ENCODE results near the gene NHSL1.

NHSL1 gene

GRCh38 chr6:138450445-138450844, 48.8 kb downstream of the NHSL1 start:
- H3K4me3 ChIP-seq (ENCODE audit: low read depth in 1 of 2, low read length in 2 of 2), result no peak overlapping the region
- peaks cover 0 to 10% of the 10 kb centered on the region in 2 donors for H3K36me3 ChIP-seq (ENCODE audit: control insufficient read depth in 1 of 2, insufficient read depth in 2 of 2, low read length in 2 of 2)
- no peak overlapping the region for H3K27ac ChIP-seq (ENCODE audit: low read depth, low read length)
- no peak overlapping the region for H3K9ac ChIP-seq (ENCODE audit: low read depth in 1 of 2, low read length in 2 of 2)
- H3K27me3 ChIP-seq (ENCODE audit: control insufficient read depth in 1 of 2, insufficient read depth in 2 of 2, low read length in 2 of 2), result no peaks in the 10 kb centered on the region
- no peaks in the 10 kb centered on the region for H3K9me3 ChIP-seq (ENCODE audit: control insufficient read depth in 1 of 2, low read length in 2 of 2)
- H3K4me1 ChIP-seq (ENCODE audit: control insufficient read depth in 1 of 2, insufficient read depth in 2 of 2, low read length in 2 of 2), result peaks cover 7 to 22% of the 10 kb centered on the region in 2 donors

GRCh38 chr6:138446821-138447220, 52.5 kb downstream of the NHSL1 start:
- no peak overlapping the region for H3K4me3 ChIP-seq (ENCODE audit: low read depth in 1 of 2, low read length in 2 of 2)
- H3K9ac ChIP-seq (ENCODE audit: low read depth in 1 of 2, low read length in 2 of 2), result no peak overlapping the region
- no peaks in the 10 kb centered on the region for H3K9me3 ChIP-seq (ENCODE audit: control insufficient read depth in 1 of 2, low read length in 2 of 2)
- H3K27me3 ChIP-seq (ENCODE audit: control insufficient read depth in 1 of 2, insufficient read depth in 2 of 2, low read length in 2 of 2), result no peaks in the 10 kb centered on the region
- H3K27ac ChIP-seq (ENCODE audit: low read depth, low read length), result no peak overlapping the region
- H3K4me1 ChIP-seq (ENCODE audit: control insufficient read depth in 1 of 2, insufficient read depth in 2 of 2, low read length in 2 of 2), result peaks cover 9 to 18% of the 10 kb centered on the region in 2 donors
- peaks cover 7 to 17% of the 10 kb centered on the region in 2 donors for H3K36me3 ChIP-seq (ENCODE audit: control insufficient read depth in 1 of 2, insufficient read depth in 2 of 2, low read length in 2 of 2)

GRCh38 chr6:138443979-138444378, 55.3 kb downstream of the NHSL1 start:
- Histone ChIP-seq H3K27me3 (ENCODE audit: control insufficient read depth in 1 of 2, insufficient read depth in 2 of 2, low read length in 2 of 2) (no peaks in the 10 kb centered on the region), H3K4me3 (ENCODE audit: low read depth in 1 of 2, low read length in 2 of 2) (no peak overlapping the region), H3K9ac (ENCODE audit: low read depth in 1 of 2, low read length in 2 of 2) (no peak overlapping the region), H3K27ac (ENCODE audit: low read depth, low read length) (no peak overlapping the region), H3K4me1 (ENCODE audit: control insufficient read depth in 1 of 2, insufficient read depth in 2 of 2, low read length in 2 of 2) (peaks cover 10 to 35% of the 10 kb centered on the region in 2 donors), H3K36me3 (ENCODE audit: control insufficient read depth in 1 of 2, insufficient read depth in 2 of 2, low read length in 2 of 2) (peaks cover 15 to 38% of the 10 kb centered on the region in 2 donors), H3K9me3 (ENCODE audit: control insufficient read depth in 1 of 2, low read length in 2 of 2) (no peaks in the 10 kb centered on the region)

GRCh38 chr6:138442663-138443062, 56.6 kb downstream of the NHSL1 start:
- no peak overlapping the region for H3K27ac ChIP-seq (ENCODE audit: low read depth, low read length)
- peaks cover 15 to 38% of the 10 kb centered on the region in 2 donors for H3K36me3 ChIP-seq (ENCODE audit: control insufficient read depth in 1 of 2, insufficient read depth in 2 of 2, low read length in 2 of 2)
- no peak overlapping the region for H3K9ac ChIP-seq (ENCODE audit: low read depth in 1 of 2, low read length in 2 of 2)
- no peaks in the 10 kb centered on the region for H3K27me3 ChIP-seq (ENCODE audit: control insufficient read depth in 1 of 2, insufficient read depth in 2 of 2, low read length in 2 of 2)
- H3K9me3 ChIP-seq (ENCODE audit: control insufficient read depth in 1 of 2, low read length in 2 of 2), result no peaks in the 10 kb centered on the region
- H3K4me1 ChIP-seq (ENCODE audit: control insufficient read depth in 1 of 2, insufficient read depth in 2 of 2, low read length in 2 of 2), result peaks cover 10 to 35% of the 10 kb centered on the region in 2 donors
- H3K4me3 ChIP-seq (ENCODE audit: low read depth in 1 of 2, low read length in 2 of 2), result no peak overlapping the region

- Histone ChIP-seq H3K4me3 (ENCODE audit: low read depth in 1 of 2, low read length in 2 of 2) (no peak overlapping the region), H3K9me3 (ENCODE audit: control insufficient read depth in 1 of 2, low read length in 2 of 2) (no peaks in the 10 kb centered on the region), H3K27me3 (ENCODE audit: control insufficient read depth in 1 of 2, insufficient read depth in 2 of 2, low read length in 2 of 2) (no peaks in the 10 kb centered on the region), H3K4me1 (ENCODE audit: control insufficient read depth in 1 of 2, insufficient read depth in 2 of 2, low read length in 2 of 2) (peaks cover 10 to 35% of the 10 kb centered on the region in 2 donors), H3K36me3 (ENCODE audit: control insufficient read depth in 1 of 2, insufficient read depth in 2 of 2, low read length in 2 of 2) (peaks cover 15 to 38% of the 10 kb centered on the region in 2 donors), H3K27ac (ENCODE audit: low read depth, low read length) (no peak overlapping the region), H3K9ac (ENCODE audit: low read depth in 1 of 2, low read length in 2 of 2) (no peak overlapping the region)
Observed at GRCh38 chr6:138441965-138442364, 57.3 kb downstream of the NHSL1 start.

GRCh38 chr6:138440758-138441357, 58.4 kb downstream of the NHSL1 start:
- Histone ChIP-seq H3K27ac (ENCODE audit: low read depth, low read length) (no peak overlapping the region), H3K4me1 (ENCODE audit: control insufficient read depth in 1 of 2, insufficient read depth in 2 of 2, low read length in 2 of 2) (peaks cover 10 to 35% of the 10 kb centered on the region in 2 donors), H3K9ac (ENCODE audit: low read depth in 1 of 2, low read length in 2 of 2) (no peak overlapping the region), H3K27me3 (ENCODE audit: control insufficient read depth in 1 of 2, insufficient read depth in 2 of 2, low read length in 2 of 2) (no peaks in the 10 kb centered on the region), H3K9me3 (ENCODE audit: control insufficient read depth in 1 of 2, low read length in 2 of 2) (no peaks in the 10 kb centered on the region), H3K36me3 (ENCODE audit: control insufficient read depth in 1 of 2, insufficient read depth in 2 of 2, low read length in 2 of 2) (peaks cover 15 to 41% of the 10 kb centered on the region in 2 donors), H3K4me3 (ENCODE audit: low read depth in 1 of 2, low read length in 2 of 2) (no peak overlapping the region)

- Histone ChIP-seq H3K4me1 (ENCODE audit: control insufficient read depth in 1 of 2, insufficient read depth in 2 of 2, low read length in 2 of 2) (peaks cover 10 to 30% of the 10 kb centered on the region in 2 donors), H3K36me3 (ENCODE audit: control insufficient read depth in 1 of 2, insufficient read depth in 2 of 2, low read length in 2 of 2) (peaks cover 15 to 44% of the 10 kb centered on the region in 2 donors), H3K9ac (ENCODE audit: low read depth in 1 of 2, low read length in 2 of 2) (no peak overlapping the region), H3K9me3 (ENCODE audit: control insufficient read depth in 1 of 2, low read length in 2 of 2) (no peaks in the 10 kb centered on the region), H3K27me3 (ENCODE audit: control insufficient read depth in 1 of 2, insufficient read depth in 2 of 2, low read length in 2 of 2) (no peaks in the 10 kb centered on the region), H3K4me3 (ENCODE audit: low read depth in 1 of 2, low read length in 2 of 2) (no peak overlapping the region), H3K27ac (ENCODE audit: low read depth, low read length) (no peak overlapping the region)
Observed at GRCh38 chr6:138440296-138440695, 59.0 kb downstream of the NHSL1 start.

- Histone ChIP-seq H3K27me3 (ENCODE audit: control insufficient read depth in 1 of 2, insufficient read depth in 2 of 2, low read length in 2 of 2) (no peaks in the 10 kb centered on the region), H3K9me3 (ENCODE audit: control insufficient read depth in 1 of 2, low read length in 2 of 2) (no peaks in the 10 kb centered on the region), H3K9ac (ENCODE audit: low read depth in 1 of 2, low read length in 2 of 2) (no peak overlapping the region), H3K4me3 (ENCODE audit: low read depth in 1 of 2, low read length in 2 of 2) (no peak overlapping the region), H3K27ac (ENCODE audit: low read depth, low read length) (no peak overlapping the region), H3K4me1 (ENCODE audit: control insufficient read depth in 1 of 2, insufficient read depth in 2 of 2, low read length in 2 of 2) (peaks cover 13 to 33% of the 10 kb centered on the region in 2 donors), H3K36me3 (ENCODE audit: control insufficient read depth in 1 of 2, insufficient read depth in 2 of 2, low read length in 2 of 2) (peaks cover 19 to 50% of the 10 kb centered on the region in 2 donors)
Observed at GRCh38 chr6:138439546-138439945, 59.7 kb downstream of the NHSL1 start.

GRCh38 chr6:138434925-138435324, 64.4 kb downstream of the NHSL1 start:
- no peaks in the 10 kb centered on the region for H3K27me3 ChIP-seq (ENCODE audit: control insufficient read depth in 1 of 2, insufficient read depth in 2 of 2, low read length in 2 of 2)
- no peak overlapping the region for H3K9ac ChIP-seq (ENCODE audit: low read depth in 1 of 2, low read length in 2 of 2)
- no peak overlapping the region for H3K4me3 ChIP-seq (ENCODE audit: low read depth in 1 of 2, low read length in 2 of 2)
- H3K27ac ChIP-seq (ENCODE audit: low read depth, low read length), result no peak overlapping the region
- H3K36me3 ChIP-seq (ENCODE audit: control insufficient read depth in 1 of 2, insufficient read depth in 2 of 2, low read length in 2 of 2), result peaks cover 16 to 63% of the 10 kb centered on the region in 2 donors
- no peaks in the 10 kb centered on the region for H3K9me3 ChIP-seq (ENCODE audit: control insufficient read depth in 1 of 2, low read length in 2 of 2)
- peaks cover 3 to 4% of the 10 kb centered on the region in 2 donors for H3K4me1 ChIP-seq (ENCODE audit: control insufficient read depth in 1 of 2, insufficient read depth in 2 of 2, low read length in 2 of 2)

GRCh38 chr6:138434096-138434495, 65.2 kb downstream of the NHSL1 start:
- no peak overlapping the region for H3K4me3 ChIP-seq (ENCODE audit: low read depth in 1 of 2, low read length in 2 of 2)
- no peak overlapping the region for H3K27ac ChIP-seq (ENCODE audit: low read depth, low read length)
- peaks cover 12 to 66% of the 10 kb centered on the region in 2 donors for H3K36me3 ChIP-seq (ENCODE audit: control insufficient read depth in 1 of 2, insufficient read depth in 2 of 2, low read length in 2 of 2)
- H3K27me3 ChIP-seq (ENCODE audit: control insufficient read depth in 1 of 2, insufficient read depth in 2 of 2, low read length in 2 of 2), result no peaks in the 10 kb centered on the region
- H3K4me1 ChIP-seq (ENCODE audit: control insufficient read depth in 1 of 2, insufficient read depth in 2 of 2, low read length in 2 of 2), result peaks cover 3 to 8% of the 10 kb centered on the region in 2 donors
- no peak overlapping the region for H3K9ac ChIP-seq (ENCODE audit: low read depth in 1 of 2, low read length in 2 of 2)
- H3K9me3 ChIP-seq (ENCODE audit: control insufficient read depth in 1 of 2, low read length in 2 of 2), result no peaks in the 10 kb centered on the region

All from duodenal mucosa (tissue), 2 donors.